Right hindlimb (tissue), 1 donor: ENCODE measurements around the gene CNPY4.

Source experiments
- DNase-seq: peaks from one replicate; pipeline ENCODE4 v3.0.0-alpha.2; 2018

The CNPY4 gene

GRCh38 chr7:100091411-100092181 is 27.8 kb upstream of the CNPY4 start:
- no peak for DNase-seq

GRCh38 chr7:100093054-100093453 is 26.4 kb upstream of the CNPY4 start:
- DNase-seq: no peak

GRCh38 chr7:100093498-100093897 is 25.9 kb upstream of the CNPY4 start:
- DNase-seq: no peak

- no peak for DNase-seq
Observed at GRCh38 chr7:100093925-100094486, 25.4 kb upstream of the CNPY4 start.

- no peak for DNase-seq
Observed at GRCh38 chr7:100095289-100095688, 24.1 kb upstream of the CNPY4 start.

GRCh38 chr7:100095704-100096103 is 23.7 kb upstream of the CNPY4 start:
- DNase-seq: no peak

GRCh38 chr7:100098913-100099312 is 20.5 kb upstream of the CNPY4 start:
- no peak for DNase-seq

- no peak for DNase-seq
Observed at GRCh38 chr7:100099452-100099851, 20.0 kb upstream of the CNPY4 start.

- DNase-seq: peak; percentile 96
Observed at GRCh38 chr7:100100420-100101015, 18.9 kb upstream of the CNPY4 start.

- DNase-seq: peak; percentile 99
Observed at GRCh38 chr7:100101016-100101862, 18.2 kb upstream of the CNPY4 start, which contains the start of the genes AP4M1 and MCM7. TSS of gene AP4M1 (plus strand) at chr7:100101643. CDS start at chr7:100101715, 72 bp downstream. TSS of gene MCM7 (minus strand) at chr7:100101397. CDS start at chr7:100101294, 103 bp downstream.

- DNase-seq: no peak
Observed at GRCh38 chr7:100102950-100103840, 16.2 kb upstream of the CNPY4 start.

- DNase-seq: no peak
Observed at GRCh38 chr7:100105534-100105933, 13.9 kb upstream of the CNPY4 start.

- DNase-seq: no peak
Observed at GRCh38 chr7:100106633-100107032, 12.8 kb upstream of the CNPY4 start.

- DNase-seq: no peak
Observed at GRCh38 chr7:100107125-100107737, 12.2 kb upstream of the CNPY4 start.

GRCh38 chr7:100107890-100108289 is 11.5 kb upstream of the CNPY4 start:
- DNase-seq: no peak

- no peak for DNase-seq
Observed at GRCh38 chr7:100109521-100110163, 9.8 kb upstream of the CNPY4 start.

- no peak for DNase-seq
Observed at GRCh38 chr7:100111156-100111555, 8.3 kb upstream of the CNPY4 start.

GRCh38 chr7:100111914-100112313 is 7.5 kb upstream of the CNPY4 start:
- no peak for DNase-seq

- DNase-seq: no peak
Observed at GRCh38 chr7:100115026-100115425, 4.4 kb upstream of the CNPY4 start.

- DNase-seq: no peak
Observed at GRCh38 chr7:100118388-100119071, 904 bp upstream of the CNPY4 start.
